ENCODE results near the gene TMEM151A.
"Not testable (repeated sequence)": the region's sequence is repeated elsewhere in the genome, so short reads cannot be mapped to it uniquely, and the experiment has no call there.

The TMEM151A gene

DNA sequence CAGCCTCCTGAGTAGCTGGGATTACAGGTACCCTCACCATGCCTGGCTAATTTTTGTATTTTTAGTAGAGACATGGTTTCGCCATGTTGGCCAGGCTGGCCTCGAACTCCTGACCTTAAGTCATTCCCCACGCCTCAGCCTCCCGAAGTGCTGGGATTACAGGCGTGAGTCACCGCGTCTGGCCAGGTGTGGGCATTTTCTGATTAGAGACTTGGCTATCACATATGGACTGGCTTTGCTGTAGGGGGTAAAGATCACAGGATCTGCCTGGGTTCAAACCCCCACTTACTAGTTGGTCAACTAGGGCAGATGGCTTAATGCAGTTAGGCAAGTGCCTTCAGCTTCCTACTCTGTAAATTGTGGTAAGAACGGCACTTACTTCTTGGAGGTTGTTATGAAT lies 18.6 kb downstream of the TMEM151A start:
- DNase-seq: no peak

DNA sequence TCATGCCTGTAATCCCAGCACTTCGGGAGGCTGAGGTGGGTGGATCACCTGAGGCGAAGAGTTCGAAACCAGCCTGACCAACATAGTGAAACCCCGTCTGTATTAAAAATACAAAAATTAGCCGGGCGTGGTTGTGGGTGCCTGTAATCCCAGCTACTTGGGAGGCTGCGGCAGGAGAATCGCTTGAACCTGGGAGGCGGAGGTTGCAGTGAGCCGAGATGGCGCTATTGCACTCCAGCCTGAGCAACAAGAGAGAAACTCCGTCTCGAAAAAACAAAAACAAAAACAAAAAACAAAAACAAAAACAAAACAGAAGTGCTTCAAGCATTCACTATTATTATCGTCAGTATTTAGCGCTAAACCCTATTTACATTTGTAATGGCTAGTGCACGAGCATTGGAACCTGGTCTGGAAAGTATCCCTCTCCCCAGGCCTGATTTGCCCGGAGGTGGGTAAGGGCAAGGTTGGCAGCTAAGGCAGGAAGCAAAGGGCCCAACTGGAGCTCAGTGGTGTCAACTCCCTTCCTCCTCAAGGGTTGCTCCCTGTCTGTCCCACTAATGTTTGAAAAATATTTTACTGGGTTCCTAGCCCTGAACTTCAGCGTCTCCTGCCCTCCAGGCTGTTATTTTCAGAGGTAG lies 19.2 kb downstream of the TMEM151A start:
- DNase-seq: not testable (repeated sequence)

GRCh38 chr11:66311470-66311964 lies 19.8 kb downstream of the TMEM151A start:
- DNase-seq: no peak

DNA sequence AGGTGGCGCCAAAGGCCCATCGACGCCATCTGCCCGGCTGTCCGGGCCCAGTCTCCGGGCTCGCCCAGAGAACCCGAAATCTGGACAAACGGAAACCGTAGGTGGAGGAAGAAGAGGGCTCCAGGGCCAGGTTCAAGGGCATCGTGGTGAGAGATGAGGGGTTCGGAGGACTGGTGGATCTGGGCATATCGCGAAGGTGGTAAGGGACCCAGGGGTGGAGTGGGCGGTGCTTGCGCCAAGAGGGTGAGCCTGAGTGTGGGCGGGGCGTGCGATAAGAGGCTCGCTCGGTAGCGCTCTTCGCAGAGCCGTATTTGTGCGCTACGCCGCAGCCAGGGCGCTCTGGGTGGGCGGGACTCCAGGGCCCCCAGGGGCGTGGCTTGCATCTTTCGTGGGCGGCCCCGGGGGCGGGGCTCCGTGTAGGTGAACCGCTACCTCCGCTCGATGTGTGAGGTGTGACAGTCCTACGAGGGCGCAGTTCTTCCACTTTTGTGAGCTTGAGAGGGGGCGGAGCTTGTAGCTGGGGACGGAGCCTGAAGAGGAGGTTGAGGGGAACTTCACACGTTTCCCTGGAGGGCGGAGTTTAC lies 20.4 kb downstream of the TMEM151A start:
- peak; percentile 90 for DNase-seq

DNA sequence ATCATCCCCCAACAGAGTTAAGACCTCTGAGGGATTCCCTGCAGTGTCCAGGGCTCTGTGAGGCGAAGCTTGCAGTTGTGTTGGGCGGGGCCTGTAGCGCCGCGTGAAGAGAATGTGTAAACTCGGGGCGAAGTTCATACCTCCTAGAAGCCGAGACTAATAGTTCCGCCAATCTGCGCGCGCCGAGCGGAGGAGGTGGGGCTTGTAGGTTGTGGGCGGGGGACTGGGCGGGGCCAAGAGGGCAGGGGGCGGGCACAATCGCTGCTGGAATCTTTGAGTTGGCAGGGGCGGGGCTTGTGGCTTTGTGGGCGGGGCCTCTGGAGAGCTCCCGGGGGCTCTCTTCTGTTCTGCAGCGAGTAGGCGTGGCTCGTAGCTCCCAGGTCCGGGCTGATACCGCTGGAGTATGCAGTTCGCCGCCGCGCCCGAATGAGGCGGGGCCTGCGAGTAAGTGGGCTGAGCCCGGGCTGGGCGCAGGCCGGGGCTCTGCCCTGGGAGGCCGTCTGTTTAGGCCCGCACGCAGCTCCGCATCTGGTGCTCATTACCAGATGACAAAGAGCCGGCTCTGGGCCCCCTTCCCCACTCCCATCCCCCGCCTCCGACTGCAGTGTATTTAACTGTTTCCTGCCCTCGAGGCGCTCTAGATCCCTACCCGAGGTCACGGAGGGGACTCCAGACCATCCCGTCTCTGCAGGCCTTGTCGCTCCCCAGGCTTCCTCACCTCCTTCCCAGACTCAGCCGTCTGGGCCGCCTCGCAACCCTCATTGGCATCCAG lies 21.0 kb downstream of the TMEM151A start:
- DNase-seq: peak; percentile 90

GRCh38 chr11:66313321-66314185 lies 21.9 kb downstream of the TMEM151A start:
- no peak for DNase-seq

DNA sequence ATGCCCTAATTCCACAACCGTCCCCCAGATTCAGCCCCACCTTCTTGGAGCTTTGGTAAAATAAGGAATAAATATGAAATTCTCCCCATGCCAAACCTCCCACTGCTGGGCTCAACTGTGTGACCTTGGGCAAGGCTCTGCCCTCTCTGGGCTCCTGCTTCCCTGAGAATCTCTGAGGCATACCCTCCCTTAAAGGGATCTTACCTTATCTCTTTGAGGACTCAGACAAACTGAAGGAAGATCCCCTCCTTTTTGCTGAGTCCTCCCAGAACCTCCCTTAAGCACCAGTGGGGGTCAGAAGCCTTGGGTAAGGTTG lies 22.4 kb downstream of the TMEM151A start:
- DNase-seq: no peak

- no peak for DNase-seq
Observed at GRCh38 chr11:66314561-66315497, 23.1 kb downstream of the TMEM151A start.

GRCh38 chr11:66315498-66315885 lies 23.8 kb downstream of the TMEM151A start:
- no peak for DNase-seq

- DNase-seq: no peak
Observed at GRCh38 chr11:66315921-66316811, 24.5 kb downstream of the TMEM151A start.

- DNase-seq: no peak
Observed at GRCh38 chr11:66316849-66317251, 25.2 kb downstream of the TMEM151A start, which contains the start of gene CD248. TSS of gene CD248 (minus strand) at chr11:66317044. CDS start at chr11:66317027, 17 bp downstream.

DNA sequence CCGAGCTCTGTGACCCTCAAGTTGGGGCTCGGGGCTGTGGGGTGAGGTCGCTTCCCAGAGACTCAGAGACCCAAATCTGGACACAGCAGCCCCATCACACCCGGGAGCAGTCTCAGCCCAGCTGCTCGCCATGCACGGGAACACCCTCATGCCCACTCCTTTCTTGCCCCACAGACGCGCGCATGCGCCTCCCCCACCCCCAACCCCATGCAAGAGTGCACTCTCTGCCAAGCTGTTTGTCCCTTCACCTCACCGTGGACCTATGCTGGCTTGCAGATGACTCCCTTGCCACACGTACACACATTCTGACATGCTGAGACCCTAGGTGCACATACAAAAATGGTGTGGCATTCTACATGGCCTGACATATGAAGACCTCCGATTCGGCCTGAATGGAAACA lies 25.6 kb downstream of the TMEM151A start:
- no peak for DNase-seq

GRCh38 chr11:66317723-66318599 lies 26.3 kb downstream of the TMEM151A start:
- DNase-seq: no peak

GRCh38 chr11:66318600-66318970 lies 26.9 kb downstream of the TMEM151A start:
- DNase-seq: no peak

- DNase-seq: not testable (repeated sequence)
Observed at GRCh38 chr11:66320289-66320688, 28.6 kb downstream of the TMEM151A start.

GRCh38 chr11:66320748-66321147 lies 29.1 kb downstream of the TMEM151A start:
- not testable (repeated sequence) for DNase-seq

GRCh38 chr11:66321606-66322005 lies 29.9 kb downstream of the TMEM151A start:
- DNase-seq: no peak

DNA sequence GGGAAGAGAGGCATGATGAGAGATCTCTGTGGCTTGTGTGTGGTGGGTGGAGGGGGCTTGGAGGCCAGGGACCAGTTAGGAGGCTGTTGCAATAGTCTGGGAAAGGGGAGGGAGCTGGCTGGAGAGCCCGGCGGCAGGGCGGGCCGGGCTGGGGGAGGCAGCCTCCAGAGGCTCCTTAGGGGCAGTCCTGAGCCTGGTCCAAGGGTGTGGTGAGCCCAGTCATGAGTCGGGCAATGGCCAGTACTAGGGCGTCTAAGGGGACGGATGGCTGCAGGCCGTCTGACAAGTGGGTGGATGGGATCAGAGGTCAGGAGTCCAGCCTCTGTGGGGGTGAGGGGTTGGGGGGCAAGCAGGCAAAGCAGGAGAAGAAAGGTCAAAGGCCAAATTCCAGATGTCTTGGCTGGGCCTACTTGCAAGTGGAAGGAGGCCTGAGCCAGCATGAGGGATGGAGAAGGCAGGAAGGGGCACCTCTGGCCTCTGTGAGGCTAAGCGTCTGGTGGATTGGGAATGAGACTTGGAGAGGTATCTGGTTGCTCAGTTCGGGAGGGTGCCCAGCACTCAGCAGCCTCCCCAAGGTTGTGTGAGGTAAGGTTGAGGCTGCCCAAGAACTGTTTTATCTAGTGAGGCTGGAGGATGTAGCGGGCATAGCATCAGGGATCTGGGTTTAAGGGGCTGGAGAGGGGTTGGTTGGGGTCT lies 31.2 kb downstream of the TMEM151A start:
- no peak for DNase-seq

- no peak for DNase-seq
Observed at GRCh38 chr11:66323684-66324083, 32.0 kb downstream of the TMEM151A start.

All from NCI-H1092 (cell line).